Heart right ventricle (tissue), 16 donors: Measurements from ENCODE around the gene FAM187B. TPM values are rescaled to one million over a fixed set of nuclear protein-coding genes. Genes with fewer than 3 reads are reported as not detected.

ENCODE experiments used
- ATAC-seq, 8 donors: fragments of 200-7000 bp; cut with Tn5 transposase; one replicate each; pipeline ENCODE4 v1.9.1; 2020; ENCODE audit warnings: mild to moderate bottlenecking in 8 of 8, moderate library complexity in 8 of 8, moderate number of reproducible peaks in 1 of 8
- DNase-seq, 2 donors: peaks; one replicate each; pipeline ENCODE4 v3.0.0-alpha.2; 2020
- H3K27ac ChIP-seq, 10 donors: fragments of 200-600 bp; sonication (generic) in 2 of 10; one replicate each; pipeline versions ENCODE4 v1.5.0 to v1.8.0; 2020 to 2022; ENCODE audit warnings: mild to moderate bottlenecking in 3 of 10
- H3K27me3 ChIP-seq, 7 donors: fragments of 200-600 bp; one replicate each; pipeline ENCODE4 v1.8.0; 2021 to 2022; ENCODE audit warnings: mild to moderate bottlenecking in 2 of 7
- H3K36me3 ChIP-seq, 9 donors: fragments of 200-600 bp; sonication (generic) in 1 of 9; one replicate each; pipeline versions ENCODE4 v1.5.0 to v1.8.0; 2020 to 2022; ENCODE audit warnings: mild to moderate bottlenecking in 2 of 9
- H3K4me1 ChIP-seq, 9 donors: fragments of 200-600 bp; sonication (generic) in 1 of 9; one replicate each; pipeline versions ENCODE4 v1.5.0 to v1.8.0; 2020 to 2022; ENCODE audit warnings: mild to moderate bottlenecking in 4 of 9
- H3K4me3 ChIP-seq, 10 donors: fragments of 200-600 bp; sonication (generic) in 2 of 10; one replicate each; pipeline versions ENCODE4 v1.5.0 to v1.8.0; 2020 to 2022; ENCODE audit warnings: mild to moderate bottlenecking in 7 of 10, moderate library complexity in 2 of 10
- H3K9me3 ChIP-seq, 11 donors: fragments of 200-600 bp in 10 of 11; sonication (generic) in 2 of 11; one replicate each; pipeline versions ENCODE4 v1.5.0 to v1.8.0; 2013 to 2022; ENCODE audit warnings: mild to moderate bottlenecking in 2 of 11, control low read depth in 1 of 11, moderate library complexity in 1 of 11
- CTCF ChIP-seq, 9 donors: fragments of 200-600 bp; sonication (generic) in 2 of 9; IDR thresholded peaks; one replicate each; pipeline versions ENCODE4 v1.5.0 to v1.8.0; 2021 to 2022; ENCODE audit warnings: antibody characterized with exemption in 9 of 9, mild to moderate bottlenecking in 5 of 9, moderate library complexity in 1 of 9
- WGBS, 2 donors: extraction: QIAGEN DNeasy Blood & Tissue Kit; methylation state at CpG; one replicate each; pipeline ENCODE4 v1.1.7; 2013; ENCODE audit warnings: inconsistent platforms in 1 of 2; 5-methylcytosine and 5-hydroxymethylcytosine counted together
- intact Hi-C, 10 donors: fragments of 100-400 bp; cut with DNase I; formaldehyde crosslinking; loops; one replicate each; pipeline versions ENCODE4 v1.11.1 to v1.14.2; 2022
- polyA plus RNA-seq, 2 donors: library from polyadenylated mRNA; stranded (reverse); fragments of 200-250 nt; gene quantifications; one replicate each; pipeline ENCODE4 v1.2.3, GENCODE V29; 2013
- total RNA-seq, 10 donors: library from RNA; stranded (reverse); fragmentation: NEBNext Ultra II Directional in 3 of 10; extraction: Animal tissue kit (Norgen Biotek cat#: 25700) in 3 of 10; gene quantifications; one replicate each; pipeline versions ENCODE4 v1.2.1 to v1.2.4, GENCODE V29; 2021 to 2023
- donor health status: Arrhythmogenic right ventricular cardiomyopathy.
- donor health status: ischemic (EF 13 %, LVEDD 7.1; RV severe dilation, severe dysfunction).
- donor health status: healthy with polysubstance abuse.
- donor health status: DM: no; HTN: yes; CAD: no.
- donor health status: DM: no; HTN: no; CAD: no.
- donor health status: ischemic (EF 25% LVEDD 6.9; RV normal size, moderate dysfunction).
- donor health status: ischemic (EF 25% LVEDD 5.7; RV mildly dilated, moderate dysfunction).
- donor health status: healthy.
- donor health status: DM: yes; HTN: yes; CAD: no.
- donor health status: Ischemic cardiomyopathy.
- donor health status: ischemic (EF 35%, LVEDD 5.7; RV mildly dilated, moderate dysfunction).
- donor health status: nonischemic (EF 11% LVEDD 7.7; RV severe dilation, severe dysfunction).
- donor health status: DM: yes; HTN: yes; CAD: no.
- donor health status: PGD.
- donor health status: ischemic (EF 29% LVEDD 5.4; RV normal size, mild dysfunction).
- donor health status: nonischemic (EF 23%, LVEDD 6.1; RV moderate dilation, normal function).

The FAM187B gene
- total and polyA plus RNA-seq, 12 donors: 0.48 TPM; not detected in 11

- Histone ChIP-seq H3K4me3 (peak overlapping the region in 2 of 10 donors; percentile 3 to 14), H3K27ac (peak overlapping the region; percentile 21 to 87 (median 70)), H3K36me3 (no peaks in the 10 kb centered on the region), H3K9me3 (peaks cover 0 to 19% (median under 1%) of the 10 kb centered on the region in 11 donors), H3K27me3 (no peaks in the 10 kb centered on the region), H3K4me1 (peaks cover 10 to 63% (median 37%) of the 10 kb centered on the region in 9 donors)
- ATAC-seq (peak; percentile 82 to 92 (median 87)), DNase-seq (peak in 1 of 2 donors; percentile 93)
- no peak for TF ChIP-seq CTCF (IDR thresholded peaks at IDR 0.05)
- intact Hi-C loops: loop anchor here in 1 of 10 donors (5.0 kb wide), 1 partner anchor 57 kb away; no protein-coding TSS in a partner anchor
- 13 to 14% methylated on average over 21 of the region's 21 CpGs for WGBS, 2 donors
Measured at GRCh38 chr19:35213663-35214632, 14.6 kb downstream of the FAM187B start.

GRCh38 chr19:35212241-35212640, 16.3 kb downstream of the FAM187B start:
- H3K9me3 ChIP-seq: peaks cover 0 to 9% (median 0%) of the 10 kb centered on the region in 11 donors
- H3K4me1 ChIP-seq: peaks cover 10 to 58% (median 37%) of the 10 kb centered on the region in 9 donors
- DNase-seq: no peak
- no peaks in the 10 kb centered on the region for H3K36me3 ChIP-seq
- intact Hi-C loops: loop anchor here in 1 of 10 donors (5.0 kb wide), 1 partner anchor 55 kb away; no protein-coding TSS in a partner anchor
- H3K4me3 ChIP-seq: no peak overlapping the region
- no peaks in the 10 kb centered on the region for H3K27me3 ChIP-seq
- peak overlapping the region in 7 of 10 donors; percentile 1 to 87 (median 68) for H3K27ac ChIP-seq
- WGBS, 2 donors: 66 to 72% methylated on average over 7 of the region's 7 CpGs
- no peak for TF ChIP-seq CTCF (IDR thresholded peaks at IDR 0.05)
- ATAC-seq: no peak

- ATAC-seq (peak in 7 of 8 donors; percentile 37 to 72 (median 50)), DNase-seq (peak; percentile 50 to 52)
- Histone ChIP-seq H3K27me3 (no peaks in the 10 kb centered on the region), H3K27ac (peak overlapping the region in 9 of 10 donors; percentile 1 to 87 (median 55)), H3K9me3 (peaks cover 0 to 3% (median 0%) of the 10 kb centered on the region in 11 donors), H3K4me1 (peaks cover 10 to 58% (median 37%) of the 10 kb centered on the region in 9 donors), H3K36me3 (no peaks in the 10 kb centered on the region), H3K4me3 (no peak overlapping the region)
- TF ChIP-seq CTCF (IDR thresholded peaks at IDR 0.05): peak in 1 of 9 donors; percentile 22
- intact Hi-C loops: loop anchor here in 1 of 10 donors (5.0 kb wide), 1 partner anchor 54 kb away; no protein-coding TSS in a partner anchor
- WGBS, 2 donors: 57 to 74% methylated on average over 7 of the region's 7 CpGs
Measured at GRCh38 chr19:35211545-35212230, 16.9 kb downstream of the FAM187B start.

GRCh38 chr19:35209646-35210045, 18.9 kb downstream of the FAM187B start:
- DNase-seq (no peak), ATAC-seq (no peak)
- Histone ChIP-seq H3K27me3 (no peaks in the 10 kb centered on the region), H3K9me3 (no peaks in the 10 kb centered on the region), H3K27ac (no peak overlapping the region), H3K36me3 (no peaks in the 10 kb centered on the region), H3K4me1 (peaks cover 10 to 67% (median 34%) of the 10 kb centered on the region in 9 donors), H3K4me3 (no peak overlapping the region)
- TF ChIP-seq CTCF (IDR thresholded peaks at IDR 0.05): no peak
- intact Hi-C loops: loop anchor here in 1 of 10 donors (5.0 kb wide), 1 partner anchor 52 kb away; no protein-coding TSS in a partner anchor
- 77 to 84% methylated on average over 4 of the region's 4 CpGs for WGBS, 2 donors
